Measurements from ENCODE around the gene HARBI1. TPM values are rescaled to one million over a fixed set of nuclear protein-coding genes. Genes with fewer than 3 reads are reported as not detected.
A peak's percentile ranks its signal among the peaks of the same experiment; 100 is the strongest.

Gene HARBI1
- total and polyA plus RNA-seq, 2 donors (not counting 3 experiments of a cell fraction or from before 2014, with no cell fraction given): 2.7 to 4.7 TPM

DNA sequence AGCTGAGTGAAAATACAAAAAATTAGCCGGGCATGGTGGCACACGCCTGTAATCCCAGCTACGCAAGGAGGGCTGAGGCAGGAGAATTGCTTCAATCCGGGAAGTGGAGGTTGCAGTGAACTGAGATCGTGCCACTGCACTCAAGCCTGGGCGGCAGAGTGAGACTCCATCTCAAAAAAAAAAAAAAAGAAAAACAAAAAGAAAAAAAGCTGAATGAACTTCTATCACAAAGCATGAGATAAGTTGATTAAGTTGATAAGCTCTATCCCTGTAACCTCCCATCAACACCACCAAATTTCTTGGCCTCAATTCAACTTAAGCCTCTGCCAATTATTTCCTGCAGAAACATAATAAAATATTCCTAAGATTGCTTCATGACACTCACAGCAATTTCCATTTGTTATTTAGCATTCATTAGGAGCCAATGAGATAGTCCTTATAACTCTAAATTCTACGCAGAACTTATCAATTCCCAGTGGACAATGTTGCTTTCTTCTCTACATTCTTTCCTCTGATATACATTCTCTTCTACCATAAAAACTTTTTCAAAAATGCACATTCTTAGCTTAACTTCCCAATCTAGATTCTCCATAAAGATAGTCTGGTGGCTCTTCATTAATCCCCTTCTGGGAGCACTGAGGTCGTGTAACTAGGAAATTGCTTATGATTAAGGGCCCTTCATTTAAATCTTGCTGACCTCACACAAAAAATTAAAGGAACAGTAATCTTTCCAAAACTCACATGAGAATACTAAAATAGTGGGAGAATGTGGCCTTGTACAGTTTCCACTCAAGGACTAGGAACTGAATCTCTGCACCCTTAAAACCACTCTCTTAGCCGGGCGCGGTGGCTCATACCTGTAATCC is 26.1 kb downstream of the HARBI1 start:
- H4K20me1 ChIP-seq (replicated peaks; ENCODE audit: control insufficient read depth, extremely low read depth, insufficient read depth, low read length): peaks cover 5% of the 10 kb centered on the region
- ChIA-PET CTCF (interaction anchor here (0.6 to 1.5 kb wide), 3 partner anchors 28 to 37 kb away, joined by 3 to 5 read pairs (median 3); no protein-coding TSS in a partner anchor), POLR2A (no interaction called here)
- peak overlapping the region; percentile 52 for H3K4me2 ChIP-seq (ENCODE audit: insufficient read depth, low read length)
- no peak overlapping the region for H2AFZ ChIP-seq (ENCODE audit: low read depth, low read length)
- FAIRE-seq: no peak
- H3K27ac ChIP-seq (ENCODE audit: insufficient read depth, low read depth, low read length): no peak overlapping the region
- DNase-seq (ENCODE audit: low read depth, low spot score): peak; percentile 56
- no TSS peak for BruUV-seq (replicated peaks)
- TF ChIP-seq FOS (IDR thresholded peaks at IDR 0.05; ENCODE audit: borderline replicate concordance, insufficient read depth, low read length): no peak
- no peak for TF ChIP-seq POLR2A (IDR thresholded peaks at IDR 0.05; ENCODE audit: low read depth, low read length)
- TF ChIP-seq MAX (IDR thresholded peaks at IDR 0.05; ENCODE audit: insufficient read depth, insufficient read length): no peak
- TF ChIP-seq EZH2 (IDR thresholded peaks at IDR 0.05; ENCODE audit: borderline replicate concordance, low read depth, low read length, severe bottlenecking): no peak
- TF ChIP-seq MYC (IDR thresholded peaks at IDR 0.05; ENCODE audit: low read depth, low read length): no peak
- TF ChIP-seq POLR2AphosphoS5 (IDR thresholded peaks at IDR 0.05; ENCODE audit: insufficient read depth, low read depth, low read length): no peak
- TF ChIP-seq, protein P1, sequence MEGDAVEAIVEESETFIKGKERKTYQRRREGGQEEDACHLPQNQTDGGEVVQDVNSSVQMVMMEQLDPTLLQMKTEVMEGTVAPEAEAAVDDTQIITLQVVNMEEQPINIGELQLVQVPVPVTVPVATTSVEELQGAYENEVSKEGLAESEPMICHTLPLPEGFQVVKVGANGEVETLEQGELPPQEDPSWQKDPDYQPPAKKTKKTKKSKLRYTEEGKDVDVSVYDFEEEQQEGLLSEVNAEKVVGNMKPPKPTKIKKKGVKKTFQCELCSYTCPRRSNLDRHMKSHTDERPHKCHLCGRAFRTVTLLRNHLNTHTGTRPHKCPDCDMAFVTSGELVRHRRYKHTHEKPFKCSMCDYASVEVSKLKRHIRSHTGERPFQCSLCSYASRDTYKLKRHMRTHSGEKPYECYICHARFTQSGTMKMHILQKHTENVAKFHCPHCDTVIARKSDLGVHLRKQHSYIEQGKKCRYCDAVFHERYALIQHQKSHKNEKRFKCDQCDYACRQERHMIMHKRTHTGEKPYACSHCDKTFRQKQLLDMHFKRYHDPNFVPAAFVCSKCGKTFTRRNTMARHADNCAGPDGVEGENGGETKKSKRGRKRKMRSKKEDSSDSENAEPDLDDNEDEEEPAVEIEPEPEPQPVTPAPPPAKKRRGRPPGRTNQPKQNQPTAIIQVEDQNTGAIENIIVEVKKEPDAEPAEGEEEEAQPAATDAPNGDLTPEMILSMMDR (IDR thresholded peaks at IDR 0.05; ENCODE audit: extremely low read depth in 1 of 2, insufficient read depth in 1 of 2, low read depth in 1 of 2, low read length in 2 of 2): no peak
- TF ChIP-seq GATA2 (IDR thresholded peaks at IDR 0.05; ENCODE audit: insufficient read depth, insufficient read length, low read depth, low read length): no peak
- TF ChIP-seq JUN (IDR thresholded peaks at IDR 0.05; ENCODE audit: borderline replicate concordance, insufficient read depth, insufficient read length, low read depth): no peak
- H3K9ac ChIP-seq (replicated peaks; ENCODE audit: extremely low read depth, insufficient read depth, low read length): no peak overlapping the region
- no peaks in the 10 kb centered on the region for H3K27me3 ChIP-seq (ENCODE audit: control insufficient read depth in 2 of 2, insufficient read depth in 2 of 2, low read length in 2 of 2)
- H3K4me3 ChIP-seq (replicated peaks in 1 of 3; ENCODE audit: insufficient read depth in 1 of 3, low read depth in 1 of 3, low read length in 3 of 3): peak overlapping the region in 1 of 3 experiments; percentile 8
- dilution Hi-C loops (cut with MboI; ENCODE audit: extremely low pct_ligation_motif_present, low sequenced_read_pairs): no loop called here
- H3K9me1 ChIP-seq (replicated peaks; ENCODE audit: control insufficient read depth, extremely low read depth, insufficient read depth, low read length): no peaks in the 10 kb centered on the region
- intact Hi-C loops (cut with micrococcal nuclease): no loop called here
- H3K9me3 ChIP-seq (replicated peaks; ENCODE audit: control insufficient read depth, insufficient read depth, low read length): no peaks in the 10 kb centered on the region
- H3K4me1 ChIP-seq (ENCODE audit: control insufficient read depth, extremely low read depth, insufficient read depth, low read length): peaks cover 24% of the 10 kb centered on the region
- H3K79me2 ChIP-seq (ENCODE audit: control insufficient read depth, insufficient read depth, low read length): peaks cover 72% of the 10 kb centered on the region
- H3K36me3 ChIP-seq (ENCODE audit: control insufficient read depth in 2 of 2, extremely low read depth in 1 of 2, insufficient read depth in 2 of 2, low read length in 2 of 2): no peaks in the 10 kb centered on the region
